DOHH2 (cell line): ENCODE results near the gene SSPN.

ENCODE experiments used
- H3F3A ChIP-seq: fragments of 200-600 bp; sonication (generic), shearing (Covaris generic); 2 replicates; pipeline ENCODE4 v1.6.0; 2016; ENCODE audit warnings: antibody characterized with exemption, mild to moderate bottlenecking; ENCODE audit not compliant: control insufficient read depth, insufficient read depth
- H3K27ac ChIP-seq: fragments of 200-600 bp; sonication (generic); 2 replicates; pipeline ENCODE4 v1.5.1; 2014; ENCODE audit warnings: low read depth, mild to moderate bottlenecking, low read length, moderate library complexity
- H3K27me3 ChIP-seq: fragments of 200-600 bp; sonication (generic); 2 replicates; pipeline ENCODE4 v1.6.1; 2014; ENCODE audit warnings: mild to moderate bottlenecking, low read length, mixed read lengths; ENCODE audit not compliant: control insufficient read depth
- H3K36me3 ChIP-seq: fragments of 200-600 bp; sonication (generic); 2 replicates; pipeline ENCODE4 v1.6.1; 2014; ENCODE audit warnings: mild to moderate bottlenecking, low read length, moderate library complexity, mixed read lengths; ENCODE audit not compliant: control insufficient read depth
- H3K4me1 ChIP-seq: fragments of 200-600 bp; sonication (generic); 2 replicates; pipeline ENCODE4 v1.6.1; 2014; ENCODE audit warnings: mild to moderate bottlenecking, low read length, mixed read lengths; ENCODE audit not compliant: control insufficient read depth
- H3K4me2 ChIP-seq: fragments of 200-600 bp; sonication (generic); 2 replicates; pipeline ENCODE4 v1.6.0; 2014; ENCODE audit warnings: mild to moderate bottlenecking, low read length, moderate library complexity
- H3K4me3 ChIP-seq: fragments of 200-600 bp; sonication (generic); 2 replicates; pipeline ENCODE4 v1.5.1; 2014; ENCODE audit warnings: mild to moderate bottlenecking, low read length, mixed read lengths
- H3K79me2 ChIP-seq: fragments of 200-600 bp; sonication (generic); 2 replicates; pipeline ENCODE4 v1.6.1; 2014; ENCODE audit warnings: mild to moderate bottlenecking, low read length, mixed read lengths; ENCODE audit not compliant: control insufficient read depth
- H3K9me2 ChIP-seq: fragments of 200-600 bp; sonication (generic); replicated peaks from 2 replicates; pipeline ENCODE4 v1.6.1; 2014; ENCODE audit warnings: mild to moderate bottlenecking, low read length, mixed read lengths; ENCODE audit not compliant: control insufficient read depth
- H3K9me3 ChIP-seq: fragments of 200-600 bp; sonication (generic); 2 replicates; pipeline ENCODE4 v1.6.1; 2014; ENCODE audit warnings: antibody characterized with exemption, low read length, mixed read lengths; ENCODE audit not compliant: control insufficient read depth, insufficient read depth
- H4K20me1 ChIP-seq: fragments of 200-600 bp; sonication (generic); 2 replicates; pipeline ENCODE4 v1.6.0; 2014; ENCODE audit warnings: low read depth, mild to moderate bottlenecking, antibody characterized with exemption, low read length, moderate library complexity; ENCODE audit not compliant: control insufficient read depth, insufficient read depth
- EZH2phosphoT487 ChIP-seq: fragments of 200-600 bp; sonication (generic); IDR thresholded peaks from 2 replicates; pipeline ENCODE4 v1.6.1; 2017; ENCODE audit warnings: borderline replicate concordance, mild to moderate bottlenecking, antibody characterized with exemption, low read length, moderate library complexity, mixed read lengths
- TF ChIP-seq, protein P1 (sequence below): fragments of 200-600 bp; sonication (generic); IDR thresholded peaks from one replicate; pipeline ENCODE4 v1.5.1; 2014; ENCODE audit warnings: antibody characterized with exemption, mild to moderate bottlenecking, low read depth, low read length; ENCODE audit not compliant: poor library complexity, severe bottlenecking

The SSPN gene

GRCh38 chr12:26177283-26177682 lies 18.1 kb upstream of the SSPN start:
- no peaks in the 10 kb centered on the region for H3K9me3 ChIP-seq
- no peaks in the 10 kb centered on the region for H3K36me3 ChIP-seq
- no peaks in the 10 kb centered on the region for H3K9me2 ChIP-seq
- H3K4me3 ChIP-seq = no peak overlapping the region
- H3K4me2 ChIP-seq = no peak overlapping the region
- no peaks in the 10 kb centered on the region for H3K79me2 ChIP-seq
- H3F3A ChIP-seq = no peaks in the 10 kb centered on the region
- H3K4me1 ChIP-seq = no peaks in the 10 kb centered on the region
- H4K20me1 ChIP-seq = no peaks in the 10 kb centered on the region
- peaks cover 55% of the 10 kb centered on the region for H3K27me3 ChIP-seq
- no peak overlapping the region for H3K27ac ChIP-seq
- TF ChIP-seq, protein P1, sequence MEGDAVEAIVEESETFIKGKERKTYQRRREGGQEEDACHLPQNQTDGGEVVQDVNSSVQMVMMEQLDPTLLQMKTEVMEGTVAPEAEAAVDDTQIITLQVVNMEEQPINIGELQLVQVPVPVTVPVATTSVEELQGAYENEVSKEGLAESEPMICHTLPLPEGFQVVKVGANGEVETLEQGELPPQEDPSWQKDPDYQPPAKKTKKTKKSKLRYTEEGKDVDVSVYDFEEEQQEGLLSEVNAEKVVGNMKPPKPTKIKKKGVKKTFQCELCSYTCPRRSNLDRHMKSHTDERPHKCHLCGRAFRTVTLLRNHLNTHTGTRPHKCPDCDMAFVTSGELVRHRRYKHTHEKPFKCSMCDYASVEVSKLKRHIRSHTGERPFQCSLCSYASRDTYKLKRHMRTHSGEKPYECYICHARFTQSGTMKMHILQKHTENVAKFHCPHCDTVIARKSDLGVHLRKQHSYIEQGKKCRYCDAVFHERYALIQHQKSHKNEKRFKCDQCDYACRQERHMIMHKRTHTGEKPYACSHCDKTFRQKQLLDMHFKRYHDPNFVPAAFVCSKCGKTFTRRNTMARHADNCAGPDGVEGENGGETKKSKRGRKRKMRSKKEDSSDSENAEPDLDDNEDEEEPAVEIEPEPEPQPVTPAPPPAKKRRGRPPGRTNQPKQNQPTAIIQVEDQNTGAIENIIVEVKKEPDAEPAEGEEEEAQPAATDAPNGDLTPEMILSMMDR = no peak
- no peak for TF ChIP-seq EZH2phosphoT487

- Histone ChIP-seq H3K4me3 (no peak overlapping the region), H3K27me3 (peaks cover 46% of the 10 kb centered on the region), H4K20me1 (no peaks in the 10 kb centered on the region), H3K36me3 (no peaks in the 10 kb centered on the region), H3F3A (no peaks in the 10 kb centered on the region), H3K9me3 (no peaks in the 10 kb centered on the region), H3K4me1 (no peaks in the 10 kb centered on the region), H3K9me2 (no peaks in the 10 kb centered on the region), H3K4me2 (no peak overlapping the region), H3K27ac (no peak overlapping the region), H3K79me2 (no peaks in the 10 kb centered on the region)
- TF ChIP-seq, protein P1 = no peak
- TF ChIP-seq EZH2phosphoT487 = no peak
Measured at GRCh38 chr12:26179826-26180225, 15.5 kb upstream of the SSPN start.

DNA sequence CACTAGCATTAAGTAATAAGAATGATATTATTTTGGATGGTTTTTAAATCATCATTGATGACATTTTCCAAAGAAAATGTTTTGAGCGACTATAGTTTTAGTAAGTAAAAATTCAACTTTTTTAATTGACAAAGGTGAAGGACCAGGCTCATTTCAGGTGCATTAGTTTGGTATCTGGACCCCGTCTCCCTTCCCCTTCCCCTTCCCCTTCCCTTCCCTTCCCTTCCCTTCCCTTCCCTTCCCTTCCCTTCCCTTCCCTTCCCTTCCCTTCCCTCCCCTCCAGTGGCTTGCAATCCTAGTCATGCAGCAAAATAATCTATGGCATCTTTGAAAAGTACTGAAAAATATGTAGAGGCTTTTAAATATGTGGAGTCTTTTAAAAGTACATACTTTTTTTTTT lies 13.0 kb upstream of the SSPN start:
- peaks cover 36% of the 10 kb centered on the region for H3K27me3 ChIP-seq
- no peaks in the 10 kb centered on the region for H3K9me3 ChIP-seq
- H3K4me1 ChIP-seq = no peaks in the 10 kb centered on the region
- H3F3A ChIP-seq = no peaks in the 10 kb centered on the region
- no peaks in the 10 kb centered on the region for H3K79me2 ChIP-seq
- no peak overlapping the region for H3K27ac ChIP-seq
- no peak for TF ChIP-seq EZH2phosphoT487
- TF ChIP-seq, protein P1 = no peak
- H3K4me3 ChIP-seq = no peak overlapping the region
- no peak overlapping the region for H3K4me2 ChIP-seq
- H4K20me1 ChIP-seq = no peaks in the 10 kb centered on the region
- no peaks in the 10 kb centered on the region for H3K36me3 ChIP-seq
- H3K9me2 ChIP-seq = no peaks in the 10 kb centered on the region
